ENCODE data around the gene PRICKLE2.

- TF ChIP-seq CTCF (optimal IDR thresholded peaks at IDR 0.05 in 1 of 3, IDR thresholded peaks at IDR 0.05 in 1 of 3, conservative IDR thresholded peaks at IDR 0.05 in 1 of 3; ENCODE audit: extremely low read depth in 1 of 3, insufficient read depth in 2 of 3, low read length in 3 of 3) = no peak
- no peak for TF ChIP-seq EZH2 (IDR thresholded peaks at IDR 0.05; ENCODE audit: low read length)
These were observed 28.9 kb downstream of the PRICKLE2 start for GRCh38 chr3:64196236-64196929.
